TTC549 (cell line): ENCODE data around the gene TPRA1.

ENCODE experiments used
- FAIRE-seq: peaks from 2 replicates; lab custom pipeline; 2012; peaks lifted over from hg19 to GRCh38; lab: Jason Lieb, UNC

TPRA1 gene

DNA sequence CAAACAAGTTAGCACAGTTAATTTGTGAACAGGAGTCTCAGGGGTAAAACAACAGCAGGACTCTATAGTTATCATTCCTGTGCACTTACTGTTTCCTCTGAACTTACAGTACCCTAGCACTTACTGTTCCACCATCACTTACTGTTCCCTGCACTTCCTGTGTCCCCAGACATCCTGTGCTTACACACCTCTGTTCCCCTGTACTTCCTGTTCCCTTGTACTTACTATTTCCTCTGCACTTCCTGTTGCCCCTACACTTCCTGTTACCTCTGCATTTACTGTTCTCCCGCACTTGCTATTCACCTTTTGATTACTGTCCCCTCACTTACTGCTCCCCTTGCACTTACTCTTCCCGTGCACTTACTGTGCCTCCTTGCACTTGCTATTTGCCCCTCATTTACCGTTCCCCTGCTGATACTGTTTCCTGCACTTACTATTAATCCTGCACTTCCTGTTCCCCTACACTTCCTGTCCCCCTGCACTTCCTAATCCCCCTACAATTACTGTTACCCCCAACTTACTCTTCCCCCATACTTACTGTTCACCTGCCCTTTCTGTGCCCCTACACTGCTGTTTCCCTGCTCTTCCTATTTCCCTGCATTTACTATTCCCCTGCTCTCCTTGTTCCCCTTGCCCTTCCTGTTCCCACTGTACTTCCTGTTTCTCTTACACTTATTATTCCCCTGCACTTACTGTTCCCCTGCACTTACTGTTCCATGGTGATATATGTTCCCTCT lies 30.3 kb downstream of the TPRA1 start:
- FAIRE-seq: no peak

DNA sequence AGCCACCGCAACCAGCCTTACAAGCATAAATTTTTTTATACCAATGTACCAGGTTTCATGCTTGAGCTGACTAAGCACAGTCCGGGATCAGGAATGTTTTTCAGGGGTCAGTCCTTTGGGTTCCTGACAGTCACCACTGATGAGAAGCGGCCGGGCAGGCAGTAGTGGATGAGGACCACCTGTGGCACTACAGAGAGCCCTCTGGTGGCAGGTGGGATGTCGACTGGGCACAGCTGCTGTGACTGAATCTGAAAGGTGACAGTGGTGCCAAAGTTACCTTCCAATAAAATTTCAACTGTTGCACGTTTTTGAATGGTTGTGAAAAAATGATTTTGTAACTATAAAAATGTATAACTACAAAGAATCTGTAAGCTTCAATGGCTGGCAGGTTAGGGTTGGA lies 34.0 kb downstream of the TPRA1 start:
- FAIRE-seq: no peak

DNA sequence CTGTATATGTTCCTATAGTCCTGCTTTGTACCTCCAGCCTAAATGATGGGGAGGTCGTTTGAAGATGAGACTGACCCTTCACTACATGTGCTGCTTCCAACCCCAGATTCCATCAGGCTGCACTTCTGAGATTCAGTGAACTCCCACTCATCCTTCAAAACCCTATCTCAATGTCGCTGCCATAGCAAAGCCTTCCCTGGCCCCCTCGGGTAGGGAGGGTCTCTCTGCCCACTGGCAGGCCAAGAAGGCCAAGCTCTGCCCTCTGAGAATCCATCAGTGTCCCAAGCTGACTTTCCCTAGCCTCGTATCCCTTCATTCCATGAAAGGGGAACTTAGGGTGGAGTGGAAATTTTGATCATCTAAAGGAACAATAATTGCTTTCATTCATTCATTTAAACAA lies 35.4 kb downstream of the TPRA1 start:
- FAIRE-seq: no peak

DNA sequence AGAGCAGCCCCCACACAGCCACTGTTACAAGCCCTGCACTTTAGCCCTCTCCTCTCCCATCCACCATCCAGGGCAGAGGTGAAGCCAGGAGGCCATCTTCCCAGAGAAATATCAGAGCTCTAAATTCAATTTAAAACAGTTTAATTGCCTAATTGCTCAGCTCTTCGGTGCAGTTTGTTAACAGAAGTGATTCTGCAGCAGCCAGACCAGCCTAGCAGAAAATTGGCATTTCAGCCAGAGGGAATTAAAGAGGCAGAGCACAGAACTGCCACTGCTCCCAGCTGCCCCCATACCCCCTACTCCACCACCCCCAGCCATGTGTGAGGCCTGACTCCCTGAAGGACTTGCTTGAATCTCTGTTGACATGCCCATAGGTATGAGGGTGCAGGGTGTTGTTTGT lies 38.5 kb downstream of the TPRA1 start:
- no peak for FAIRE-seq

DNA sequence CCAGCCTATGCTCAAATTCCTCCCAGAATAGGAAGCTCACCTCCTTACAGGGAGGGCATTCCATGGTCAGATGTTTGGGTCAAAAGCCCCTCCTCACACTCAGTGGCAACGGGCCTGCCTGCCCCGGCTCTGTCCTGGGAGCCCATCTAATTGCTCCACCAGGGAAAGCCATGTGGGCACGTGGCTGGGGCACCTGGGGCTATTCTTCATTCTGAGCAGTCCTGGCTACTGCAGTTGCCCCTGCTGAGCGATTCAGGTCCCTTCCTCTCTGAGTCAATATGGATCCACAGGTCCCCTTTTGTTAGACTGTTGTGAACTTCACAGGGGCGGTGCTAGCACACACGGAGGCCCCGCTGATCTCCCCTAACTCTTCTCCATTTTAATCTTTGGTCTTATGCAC lies 39.4 kb downstream of the TPRA1 start:
- no peak for FAIRE-seq

DNA sequence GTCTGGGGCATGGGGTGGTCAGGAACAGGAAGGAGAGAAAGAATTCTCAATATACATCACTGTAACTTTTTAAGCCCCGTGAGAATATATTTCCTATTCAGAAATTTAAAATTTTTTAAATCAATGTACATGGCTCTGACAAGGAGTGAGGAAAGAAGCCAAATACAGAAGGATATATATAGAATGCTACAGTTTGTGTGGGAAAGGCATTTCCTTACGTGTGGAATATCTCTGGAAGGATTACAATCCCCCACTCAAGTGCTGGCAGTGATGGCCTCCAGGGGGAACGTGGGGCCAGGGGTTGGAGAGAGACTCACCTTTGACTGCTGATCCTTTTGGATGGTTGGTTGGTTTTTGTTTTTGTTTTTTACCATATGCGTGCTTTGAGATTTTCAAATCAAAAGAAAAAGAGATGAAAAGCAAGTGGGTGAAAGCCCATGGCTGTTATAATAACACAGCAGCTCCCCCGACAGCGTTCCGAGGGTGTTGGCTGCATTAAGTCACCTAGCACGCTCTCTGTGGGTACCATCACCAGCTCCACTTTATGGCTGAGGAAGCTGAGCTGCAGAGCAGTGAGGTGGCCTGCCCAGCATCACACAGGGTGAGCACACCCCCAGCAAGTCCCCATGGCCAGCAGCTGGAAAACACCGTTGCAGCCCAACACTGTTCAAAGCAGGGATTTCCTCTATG lies 39.9 kb downstream of the TPRA1 start:
- FAIRE-seq: no peak

DNA sequence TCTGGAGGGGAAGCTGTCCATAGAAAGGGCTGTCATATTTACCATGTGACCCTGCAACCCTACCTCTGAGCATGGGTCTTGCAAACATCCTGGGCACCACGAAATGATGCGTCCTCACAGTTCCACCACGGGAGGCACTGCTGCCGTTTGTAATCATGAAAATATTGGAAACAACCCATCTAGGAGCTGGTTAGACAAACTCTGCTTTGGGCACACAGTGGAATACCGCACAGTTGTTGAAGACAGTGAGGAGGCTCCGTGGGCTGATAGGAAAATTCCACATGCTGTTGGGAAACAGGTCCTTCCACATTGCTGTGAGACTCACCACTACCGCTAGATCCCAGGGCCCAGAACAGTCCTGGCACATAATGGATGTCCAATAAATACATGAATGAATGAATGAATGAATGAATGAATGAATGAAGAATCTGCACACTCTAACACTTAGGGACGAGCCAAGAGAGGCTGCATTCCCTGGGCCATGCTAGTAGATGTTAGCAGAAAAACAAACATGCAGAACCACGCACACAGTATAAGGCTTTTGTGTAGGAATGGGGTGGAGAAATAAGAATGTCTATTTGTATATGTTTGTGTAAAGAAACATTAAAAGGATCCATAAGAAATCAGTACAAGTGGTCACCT lies 40.6 kb downstream of the TPRA1 start:
- no peak for FAIRE-seq

DNA sequence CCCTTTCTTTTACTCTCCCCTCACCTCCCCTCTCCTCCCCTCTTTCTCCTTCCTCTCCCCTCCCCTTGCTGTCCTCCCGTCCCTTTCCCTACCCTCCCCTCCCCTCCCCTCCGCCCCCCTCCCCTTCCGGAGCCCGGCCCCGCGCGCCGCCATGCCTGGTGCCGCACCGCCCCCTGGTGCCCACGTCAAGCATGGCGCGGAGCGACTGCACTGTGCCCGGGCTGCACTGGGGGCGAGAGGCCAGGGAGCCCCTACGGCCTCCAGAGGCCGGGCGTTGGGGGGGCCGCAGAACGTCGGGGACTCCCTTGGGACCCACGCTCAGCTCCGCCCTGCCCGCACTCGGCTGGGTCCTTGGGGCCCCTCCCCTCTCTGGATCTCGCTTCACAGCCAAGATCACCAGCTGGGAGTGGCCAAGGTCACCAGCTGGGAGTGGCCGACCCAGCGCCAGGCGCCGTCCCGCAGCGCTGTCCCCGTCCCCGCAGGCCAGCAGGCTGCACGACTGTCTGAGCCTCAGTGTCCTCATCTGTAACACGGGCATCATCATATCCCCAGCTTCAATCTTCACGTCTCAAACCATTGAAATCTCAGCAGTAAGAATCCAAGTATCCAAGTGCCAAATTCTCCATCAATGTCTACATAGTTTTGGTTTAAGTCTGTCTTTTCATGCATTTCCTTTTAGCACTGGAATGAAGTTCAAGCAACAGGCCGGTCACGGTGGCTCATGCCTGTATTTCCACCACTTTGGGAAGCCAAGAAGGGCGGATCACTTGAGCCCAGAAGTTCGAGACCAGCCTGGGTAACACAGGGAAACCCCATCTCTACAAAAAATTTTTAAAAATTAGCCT lies 42.5 kb downstream of the TPRA1 start:
- FAIRE-seq: no peak

DNA sequence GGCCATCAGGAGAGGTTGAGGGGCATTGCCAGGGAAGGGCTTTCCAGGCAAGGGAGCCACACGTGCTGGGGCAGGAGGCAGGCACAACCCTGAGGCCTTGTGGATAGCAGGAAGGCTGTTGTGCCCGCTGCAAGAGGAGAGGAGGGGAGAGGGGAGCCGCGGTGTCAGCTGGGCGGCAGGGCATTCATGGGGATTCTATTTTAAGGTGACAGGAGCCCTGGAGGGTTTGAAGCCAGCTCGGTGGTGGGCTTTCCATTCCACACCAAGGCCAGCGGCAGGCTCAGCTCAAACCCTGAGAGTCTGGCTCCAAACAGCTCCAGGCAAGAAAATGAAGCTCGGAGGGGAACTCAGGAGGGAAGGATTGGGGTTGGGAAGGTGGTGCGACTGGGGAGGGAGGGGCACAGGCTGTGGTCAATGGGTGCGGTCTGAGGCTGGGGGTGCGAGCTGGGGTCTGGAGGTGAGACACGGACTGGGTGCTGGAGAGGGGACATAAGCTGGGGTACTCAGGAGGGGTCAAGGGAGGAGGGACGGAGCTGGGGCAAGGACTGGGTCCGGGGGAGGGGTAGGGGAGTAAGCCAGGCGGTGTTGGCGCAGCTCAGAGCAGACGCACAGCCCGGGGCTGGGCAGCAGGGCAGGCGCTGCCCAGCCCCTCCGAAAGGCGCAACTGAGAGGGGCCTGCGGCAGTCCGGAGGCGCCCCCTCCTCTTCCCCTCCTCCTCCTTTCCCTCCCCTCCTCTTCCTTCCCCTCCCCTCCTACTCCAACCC lies 43.4 kb downstream of the TPRA1 start:
- no peak for FAIRE-seq

DNA sequence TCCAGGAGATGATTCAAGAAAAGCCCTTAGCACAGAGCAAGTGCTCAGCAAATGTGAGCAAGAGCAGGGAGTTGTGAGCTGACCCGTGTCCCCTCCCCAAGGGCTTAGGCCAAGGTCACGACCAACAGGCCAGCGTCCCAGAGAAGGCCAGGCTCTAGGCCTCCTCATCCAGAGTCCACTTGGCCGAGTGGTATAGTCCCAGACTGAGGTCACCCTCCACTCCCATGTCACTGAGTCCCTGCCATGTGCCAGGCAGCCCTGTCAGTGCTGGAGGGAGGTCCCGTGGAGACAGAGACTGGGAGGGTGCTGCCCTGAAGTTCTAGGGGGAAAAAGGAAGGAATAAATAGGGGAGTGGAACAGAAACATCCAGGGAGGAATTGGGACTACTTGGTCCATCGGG lies 44.0 kb downstream of the TPRA1 start:
- no peak for FAIRE-seq

DNA sequence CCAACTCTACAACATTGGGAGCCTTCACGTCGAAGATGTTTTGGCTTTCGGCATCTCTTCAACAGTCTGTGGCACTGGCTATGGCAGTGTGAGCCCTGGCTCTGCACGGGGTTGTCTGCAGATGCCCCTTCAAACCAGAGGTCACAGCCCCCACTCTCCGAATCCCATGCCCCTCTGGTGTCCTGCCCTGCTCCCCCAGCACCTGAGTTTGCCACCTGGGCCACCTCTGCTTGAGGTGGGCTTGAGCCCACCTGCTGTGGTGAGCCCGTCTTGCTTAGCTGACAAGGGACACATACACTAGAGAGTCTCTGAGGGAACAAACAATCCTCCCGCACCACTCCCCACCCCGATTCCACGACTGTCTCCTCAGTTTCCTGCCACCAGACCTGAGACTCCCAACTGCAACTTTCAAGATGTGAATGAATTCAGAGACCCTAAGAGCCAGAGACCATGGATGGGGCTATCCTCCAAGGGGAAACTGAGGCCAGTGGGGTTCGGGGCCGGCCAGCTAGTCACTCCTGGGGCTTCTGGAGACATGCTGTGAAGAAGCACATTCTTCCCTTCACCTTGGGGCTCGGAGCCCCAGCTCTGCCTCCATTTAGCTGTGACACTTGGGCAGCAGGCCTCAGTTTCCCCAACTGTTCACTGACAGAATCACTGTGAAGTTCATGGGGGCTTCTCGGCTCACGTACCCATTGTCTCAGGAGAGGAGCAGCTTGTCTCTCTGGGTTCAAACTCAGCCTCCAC lies 44.6 kb downstream of the TPRA1 start:
- no peak for FAIRE-seq

DNA sequence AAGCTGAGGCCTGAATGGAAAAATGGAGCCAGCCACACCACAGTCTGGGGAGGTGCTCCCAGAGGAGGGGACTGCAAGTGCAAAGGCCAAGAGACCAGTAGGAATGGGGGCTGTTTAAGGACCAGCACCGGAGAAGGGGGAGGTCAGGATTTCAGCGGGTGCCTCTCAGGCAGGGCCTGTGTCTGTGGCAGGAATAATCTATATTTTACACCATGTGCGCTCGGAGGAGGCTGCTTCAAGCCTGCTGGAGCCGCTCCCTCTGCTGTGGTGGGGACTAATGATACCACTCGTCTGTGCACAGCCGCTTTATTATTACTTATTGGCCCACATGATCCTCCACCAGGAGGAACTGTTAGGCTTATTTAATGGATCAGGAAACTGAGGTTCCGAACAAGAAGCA lies 45.3 kb downstream of the TPRA1 start:
- no peak for FAIRE-seq

DNA sequence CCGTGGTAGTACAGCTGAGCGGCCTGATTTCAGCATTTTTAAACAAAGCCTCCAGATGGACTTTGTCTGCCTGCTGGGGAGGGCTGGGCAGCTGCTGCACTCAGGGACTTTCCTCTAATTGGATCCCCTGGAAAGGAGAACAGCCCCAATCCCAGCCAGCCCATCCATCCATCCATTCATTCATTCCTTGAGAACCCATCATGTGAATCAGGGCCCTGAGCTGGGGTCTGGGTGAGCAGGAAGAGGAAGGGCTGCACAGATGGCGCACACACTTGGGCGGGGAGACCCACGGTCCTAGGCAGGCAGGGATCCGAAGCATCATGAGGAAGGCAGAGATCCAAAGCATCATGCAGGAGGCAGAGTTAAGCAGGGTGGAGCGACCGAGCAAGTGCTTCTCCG lies 45.7 kb downstream of the TPRA1 start:
- FAIRE-seq: no peak

DNA sequence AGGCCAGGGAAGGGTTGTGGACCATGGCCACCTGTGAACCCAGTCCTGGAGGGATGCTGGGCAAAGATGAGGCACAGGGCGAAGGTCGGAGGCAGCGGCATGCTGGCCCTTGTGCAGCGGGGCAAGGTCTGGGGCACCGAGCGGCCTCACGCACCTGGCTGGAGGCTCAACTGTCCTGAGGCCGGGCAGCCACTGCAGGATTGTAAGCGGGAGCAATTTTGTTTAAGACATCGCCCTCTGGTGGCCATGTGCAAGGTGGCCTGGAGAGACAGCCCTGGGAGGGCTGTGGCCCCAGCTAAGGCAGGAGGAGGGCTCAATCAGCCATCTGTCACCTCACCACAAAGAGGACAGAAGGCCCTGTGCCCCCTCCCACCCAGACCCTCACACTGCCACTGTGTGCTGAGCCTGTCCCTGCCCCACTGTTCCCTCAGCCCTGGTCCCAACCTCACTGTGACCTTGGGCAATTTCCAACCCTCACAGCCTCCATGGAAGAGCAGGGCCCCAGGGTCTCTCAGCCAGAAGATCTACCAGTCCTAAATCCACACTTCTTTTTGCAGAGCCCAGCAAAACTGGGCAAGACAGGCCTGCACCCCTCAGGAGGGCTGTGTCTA lies 46.2 kb downstream of the TPRA1 start:
- FAIRE-seq: no peak

DNA sequence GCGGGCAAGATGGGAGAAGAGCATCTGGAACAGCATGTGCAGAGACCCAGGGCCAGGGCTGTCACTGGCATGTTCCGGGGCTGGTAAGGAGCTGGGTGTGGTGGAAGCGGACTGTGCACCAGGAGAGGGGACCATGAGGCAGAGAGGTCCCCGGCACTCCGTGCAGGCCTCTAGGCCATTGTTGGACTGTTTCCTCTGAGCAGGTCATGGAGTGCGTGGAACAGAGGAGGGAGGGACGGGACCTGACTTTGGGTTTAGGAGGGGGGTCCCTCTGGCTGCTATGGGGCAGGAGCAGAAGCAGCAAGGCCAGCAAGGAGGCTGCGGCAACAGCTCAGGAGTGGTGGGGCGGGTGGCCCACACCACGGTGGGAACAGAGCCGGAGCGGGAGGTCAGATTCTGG lies 47.1 kb downstream of the TPRA1 start:
- FAIRE-seq: no peak

DNA sequence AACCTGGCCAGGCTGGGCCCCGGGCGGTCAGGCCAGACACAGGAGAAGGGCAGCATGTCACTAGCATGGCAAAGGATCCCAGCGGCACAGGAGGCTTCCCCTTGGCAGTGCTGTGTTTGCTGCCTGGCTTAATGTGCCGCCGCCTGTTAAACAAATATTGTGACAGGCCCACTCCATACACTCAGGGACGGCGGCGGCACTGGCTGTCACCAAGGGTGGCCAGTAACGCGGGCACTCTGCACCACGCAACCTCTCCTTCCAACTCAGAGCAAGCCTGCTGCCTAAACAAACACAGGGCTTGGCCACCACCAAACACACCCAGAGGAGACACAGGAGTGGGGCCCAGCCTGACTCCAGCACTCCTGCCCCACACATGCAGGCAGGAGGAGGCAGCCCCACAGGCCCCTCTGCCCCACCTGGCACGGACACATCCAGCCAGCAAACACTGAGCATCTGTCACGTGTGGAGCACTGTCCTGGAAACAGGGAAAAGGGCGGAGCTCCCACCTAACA lies 48.0 kb downstream of the TPRA1 start:
- no peak for FAIRE-seq

DNA sequence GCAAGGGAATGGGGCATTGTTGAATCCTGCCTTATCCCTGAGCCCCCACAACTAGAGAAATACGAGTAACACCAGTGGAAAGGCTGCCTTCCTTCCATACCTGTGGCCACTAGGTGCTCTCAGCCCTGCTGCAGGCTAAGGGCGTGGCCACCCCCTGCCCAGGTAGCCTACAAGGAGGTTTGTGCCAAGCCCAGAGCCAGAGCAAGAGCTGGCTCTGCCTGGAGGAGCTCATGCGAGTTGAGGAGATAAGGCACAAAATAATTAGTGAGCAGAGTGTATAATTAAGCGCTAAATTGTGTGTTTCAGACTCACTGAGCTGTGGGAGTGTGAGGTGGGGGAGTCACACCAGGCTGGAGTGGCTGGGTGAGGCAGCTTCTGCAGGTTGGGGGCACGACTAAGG lies 49.2 kb downstream of the TPRA1 start:
- no peak for FAIRE-seq

DNA sequence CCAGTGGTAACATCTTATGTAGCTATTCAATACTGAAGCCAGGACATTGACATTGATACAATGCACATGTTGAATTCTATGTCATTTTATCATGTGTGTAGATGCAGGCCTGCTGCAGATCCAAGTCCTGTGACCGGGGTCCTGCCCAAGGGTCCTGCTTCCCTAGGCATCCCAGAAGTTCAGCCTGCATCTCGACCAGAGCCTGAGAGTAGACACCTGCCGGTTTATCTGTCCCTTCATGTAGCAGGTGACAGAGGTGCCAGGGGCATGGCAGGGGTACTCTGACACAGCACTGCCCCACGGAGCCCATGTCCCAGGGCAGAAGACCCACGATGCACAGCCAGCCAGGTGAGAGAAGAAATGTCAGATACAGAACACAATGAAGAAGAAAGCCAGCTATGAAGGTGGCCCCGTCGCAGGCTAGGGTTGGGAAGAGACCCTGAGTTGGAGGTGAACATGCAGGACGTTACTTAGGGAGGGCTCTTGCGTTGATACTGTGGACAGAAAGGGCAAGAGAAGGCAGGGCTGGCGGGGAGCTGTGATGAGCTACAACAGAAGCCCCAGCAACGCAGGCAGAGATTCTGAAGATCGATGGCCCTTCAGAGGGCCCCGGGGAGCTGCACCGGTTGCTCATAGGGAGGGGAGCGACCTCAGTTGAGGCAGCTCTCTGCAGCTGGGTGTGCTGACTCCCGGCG lies 51.0 kb downstream of the TPRA1 start:
- no peak for FAIRE-seq

DNA sequence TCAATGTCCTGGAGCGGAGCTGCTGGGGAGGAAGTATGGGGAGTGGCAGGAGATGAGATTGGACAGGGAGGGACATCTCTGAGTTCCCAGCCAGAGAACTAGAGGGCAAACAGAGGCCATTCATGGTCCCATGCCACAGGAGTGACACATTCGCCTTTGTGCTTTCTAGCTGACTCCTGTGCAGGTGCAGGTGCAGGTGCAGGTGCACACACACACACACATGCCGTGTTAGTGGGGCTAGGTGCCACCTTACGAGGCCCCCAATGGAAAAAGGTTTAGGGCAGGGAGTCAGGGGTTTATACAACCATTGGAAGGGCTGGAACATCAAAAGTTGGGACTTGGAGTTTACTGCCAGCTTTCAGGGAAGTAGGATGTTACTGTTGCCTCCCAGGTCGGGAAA lies 52.0 kb downstream of the TPRA1 start:
- no peak for FAIRE-seq
